ENCODE data around the gene NT5C2. TPM values are rescaled to one million over a fixed set of nuclear protein-coding genes. Genes with fewer than 3 reads are reported as not detected.

Gene NT5C2
- total RNA-seq (2014; rRNA removed) (48.3 and 74.6 TPM in 2 replicates), Bru-seq, nascent RNA (percentile 95 among the genes with signal in this experiment), BruChase-seq, experiment 1, labeled RNA remaining after a 6-hour chase (percentile 89 among the genes with signal in this experiment), BruChase-seq, experiment 2, labeled RNA remaining after a 2-hour chase (percentile 95 among the genes with signal in this experiment)
- long read RNA-seq, transcript NT5C2-201 (18 exons, 3,435 nt) = major isoform, 28 of 209 reads
- long read RNA-seq, partial matches to known transcripts = 19 of 209 reads
- long read RNA-seq, other reads (novel, unspliced or antisense) = 162 of 209 reads

- Histone ChIP-seq H2AFZ (ENCODE audit: low read length) (peak within 1 kb of the TSS; percentile 66), H3K4me1 (ENCODE audit: insufficient read depth, low read length) (peaks cover 45% of the 10 kb centered on the region)
Observed at GRCh38 chr10:103193107-103193819, at the start of gene NT5C2. Gene NT5C2 (minus strand): TSS chr10:103193272. CDS start chr10:103174958, 18,314 bp downstream.

DNA sequence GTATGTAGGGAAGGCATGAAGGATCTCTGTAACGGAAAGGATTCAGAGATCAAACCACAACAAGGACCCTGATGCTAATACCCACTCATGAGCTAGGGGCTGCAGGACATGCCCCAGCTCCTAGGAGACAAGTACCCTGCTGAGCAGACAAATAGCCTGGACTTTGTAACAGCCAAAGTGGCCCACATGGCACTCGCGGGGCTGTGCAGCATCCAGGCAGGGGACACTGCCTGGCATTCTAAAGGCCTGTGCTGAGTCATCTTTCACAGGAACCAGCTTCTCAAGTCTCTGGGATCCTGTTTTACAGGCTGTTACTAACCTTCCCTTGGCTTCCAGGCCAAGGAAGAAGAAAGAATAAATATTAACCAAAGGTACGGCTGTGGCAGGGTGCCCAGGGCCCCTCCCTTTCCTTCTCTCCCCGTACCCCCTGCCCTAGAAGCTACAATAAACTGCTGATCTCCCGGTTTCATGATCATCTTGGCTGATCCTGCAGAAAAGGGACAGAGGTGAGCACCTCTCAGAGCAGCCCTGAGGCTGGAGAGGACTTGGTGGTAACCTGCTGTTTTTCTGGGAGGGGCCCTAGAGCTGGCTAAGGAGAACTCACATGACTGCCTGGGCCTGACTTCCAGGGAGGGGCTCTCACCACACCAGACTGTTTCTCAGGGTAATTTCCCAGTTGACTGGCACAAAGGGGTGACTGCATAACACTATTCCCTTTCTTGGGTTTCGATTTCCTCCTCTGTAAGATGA, 48.4 kb upstream of the NT5C2 start:
- H3F3A ChIP-seq (ENCODE audit: low read length, unreplicated experiment) = peaks cover 4% of the 10 kb centered on the region
- no peaks in the 10 kb centered on the region for H3K27me3 ChIP-seq (ENCODE audit: low read length)
- CTCF ChIA-PET = interaction anchor here (0.5 kb wide), 1 partner anchor 135 kb away, joined by 5 read pairs; no protein-coding TSS in a partner anchor
- H2AFZ ChIP-seq (ENCODE audit: low read length) = no peak overlapping the region
- no peaks in the 10 kb centered on the region for H3K9me2 ChIP-seq (replicated peaks; ENCODE audit: low read length)
- H4K20me1 ChIP-seq (ENCODE audit: low read length) = no peaks in the 10 kb centered on the region
- H3K4me1 ChIP-seq (ENCODE audit: insufficient read depth, low read length) = peaks cover 44% of the 10 kb centered on the region
- peak overlapping the region; percentile 86 for H3K9ac ChIP-seq (ENCODE audit: low read length)
- H3K9me3 ChIP-seq (ENCODE audit: low read length) = no peaks in the 10 kb centered on the region
- H3K4me3 ChIP-seq (ENCODE audit: low read length) = peak overlapping the region; percentile 16; the same call in 1 of the 2 replicates
- peak overlapping the region; percentile 78 for H3K4me2 ChIP-seq (ENCODE audit: low read length)
- no peaks in the 10 kb centered on the region for H3K36me3 ChIP-seq (ENCODE audit: low read depth, low read length)
- intact Hi-C loops (cut with micrococcal nuclease) = loop anchor here (1.0 to 5.0 kb wide), 5 partner anchors 8 to 159 kb away; no protein-coding TSS in a partner anchor
- TF ChIP-seq EZH2phosphoT487 (IDR thresholded peaks at IDR 0.05; ENCODE audit: borderline replicate concordance, low read length) (no peak), EZH2 (IDR thresholded peaks at IDR 0.05; ENCODE audit: low read length, unreplicated experiment) (no peak)
- TF ChIP-seq, protein P1, sequence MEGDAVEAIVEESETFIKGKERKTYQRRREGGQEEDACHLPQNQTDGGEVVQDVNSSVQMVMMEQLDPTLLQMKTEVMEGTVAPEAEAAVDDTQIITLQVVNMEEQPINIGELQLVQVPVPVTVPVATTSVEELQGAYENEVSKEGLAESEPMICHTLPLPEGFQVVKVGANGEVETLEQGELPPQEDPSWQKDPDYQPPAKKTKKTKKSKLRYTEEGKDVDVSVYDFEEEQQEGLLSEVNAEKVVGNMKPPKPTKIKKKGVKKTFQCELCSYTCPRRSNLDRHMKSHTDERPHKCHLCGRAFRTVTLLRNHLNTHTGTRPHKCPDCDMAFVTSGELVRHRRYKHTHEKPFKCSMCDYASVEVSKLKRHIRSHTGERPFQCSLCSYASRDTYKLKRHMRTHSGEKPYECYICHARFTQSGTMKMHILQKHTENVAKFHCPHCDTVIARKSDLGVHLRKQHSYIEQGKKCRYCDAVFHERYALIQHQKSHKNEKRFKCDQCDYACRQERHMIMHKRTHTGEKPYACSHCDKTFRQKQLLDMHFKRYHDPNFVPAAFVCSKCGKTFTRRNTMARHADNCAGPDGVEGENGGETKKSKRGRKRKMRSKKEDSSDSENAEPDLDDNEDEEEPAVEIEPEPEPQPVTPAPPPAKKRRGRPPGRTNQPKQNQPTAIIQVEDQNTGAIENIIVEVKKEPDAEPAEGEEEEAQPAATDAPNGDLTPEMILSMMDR (conservative IDR thresholded peaks at IDR 0.05; ENCODE audit: low read depth, low read length) = no peak
- POLR2A ChIA-PET (ENCODE audit: unreplicated experiment) = interaction anchor here (0.5 to 1.5 kb wide), 10 partner anchors 10 to 574 kb away, joined by 3 to 38 read pairs (median 7); partner anchors contain the start of gene NT5C2
- DNase-seq = peak; percentile 98
- no peaks in the 10 kb centered on the region for H3K79me2 ChIP-seq (ENCODE audit: low read length)
- ATAC-seq = peak; percentile 78
- peak overlapping the region; percentile 100 for H3K27ac ChIP-seq (ENCODE audit: low read length)
- no TSS peak for BruUV-seq (replicated peaks)

More at GRCh38 chr10:103193107-103193819, at the start of gene NT5C2:
- Histone ChIP-seq H3K9me2 (replicated peaks; ENCODE audit: low read length) (no peaks in the 10 kb centered on the region), H3F3A (ENCODE audit: low read length, unreplicated experiment) (peaks cover 3% of the 10 kb centered on the region), H3K9me3 (ENCODE audit: low read length) (no peaks in the 10 kb centered on the region), H3K27ac (ENCODE audit: low read length) (peak within 1 kb of the TSS; percentile 76), H3K27me3 (ENCODE audit: low read length) (no peaks in the 10 kb centered on the region), H3K4me2 (ENCODE audit: low read length) (peak within 1 kb of the TSS; percentile 92), H3K36me3 (ENCODE audit: low read depth, low read length) (no peaks in the 10 kb centered on the region), H4K20me1 (ENCODE audit: low read length) (peaks cover 24% of the 10 kb centered on the region), H3K79me2 (ENCODE audit: low read length) (peaks cover 52% of the 10 kb centered on the region), H3K4me3 (ENCODE audit: low read length) (peak within 1 kb of the TSS; percentile 99), H3K9ac (ENCODE audit: low read length) (peak within 1 kb of the TSS; percentile 95)
- TF ChIP-seq EZH2 (IDR thresholded peaks at IDR 0.05; ENCODE audit: low read length, unreplicated experiment) (no peak), EZH2phosphoT487 (IDR thresholded peaks at IDR 0.05; ENCODE audit: borderline replicate concordance, low read length) (no peak)
- TF ChIP-seq, protein P1 (conservative IDR thresholded peaks at IDR 0.05; ENCODE audit: low read depth, low read length) = no peak
- ChIA-PET POLR2A (ENCODE audit: unreplicated experiment) (interaction anchor here (0.5 to 2.7 kb wide), 5 partner anchors 36 to 1749 kb away, joined by 3 to 38 read pairs (median 8); no protein-coding TSS in a partner anchor), CTCF (interaction anchor here (1.1 kb wide), 1 partner anchor 38 kb away, joined by 3 read pairs; no protein-coding TSS in a partner anchor)
- ATAC-seq = peak; percentile 70
- BruUV-seq (replicated peaks) = no TSS peak
- intact Hi-C loops (cut with micrococcal nuclease) = no loop called here
- DNase-seq = peak; percentile 73

Measured in PC-3 (cell line).